ENCODE data around the gene HNF4A.

GRCh38 chr20:44431502-44432234 is 76.2 kb downstream of the HNF4A start:
- TF ChIP-seq ZNF274 (IDR thresholded peaks at IDR 0.05; ENCODE audit: low read depth, low read length) (no peak), SUZ12 (IDR thresholded peaks at IDR 0.05; ENCODE audit: extremely low read depth, insufficient read depth, insufficient read length) (no peak), YY1 (IDR thresholded peaks at IDR 0.05; ENCODE audit: insufficient read depth, insufficient read length) (no peak)

Measured in NT2/D1 (cell line).